Breast epithelium (tissue), 4 donors: ENCODE results near the gene ERC1. TPM values are rescaled to one million over a fixed set of nuclear protein-coding genes. Genes with fewer than 3 reads are reported as not detected.

Experiments used
- DNase-seq, 2 donors: peaks; one replicate each; pipeline ENCODE4 v3.0.0-alpha.2; 2019; ENCODE audit warnings: low spot score in 2 of 2
- H3K27ac ChIP-seq, 2 donors: fragments of 200-600 bp; sonication (generic) in 1 of 2; one replicate each; pipeline ENCODE4 v1.5.1; 2016 to 2019; ENCODE audit warnings: mild to moderate bottlenecking in 1 of 2
- H3K27me3 ChIP-seq, 2 donors: fragments of 200-600 bp; sonication (generic) in 1 of 2; one replicate each; pipeline versions ENCODE4 v1.5.1 to v1.6.0; 2017 to 2019; ENCODE audit warnings: control low read depth in 1 of 2, mild to moderate bottlenecking in 1 of 2
- H3K36me3 ChIP-seq: fragments of 200-600 bp; one replicate; pipeline ENCODE4 v1.5.1; 2019
- H3K4me1 ChIP-seq, 2 donors: fragments of 200-600 bp; sonication (generic); one replicate each; pipeline ENCODE4 v1.5.1; 2016 to 2019; ENCODE audit warnings: control low read depth in 1 of 2
- H3K4me3 ChIP-seq, 3 donors: fragments of 200-600 bp; sonication (generic); 1 replicate in 2 of 3; 2 replicates in 1 of 3; pipeline ENCODE4 v1.5.1; 2016 to 2019; ENCODE audit warnings: mild to moderate bottlenecking in 3 of 3, moderate library complexity in 2 of 3
- H3K9me3 ChIP-seq, 2 donors: fragments of 200-600 bp; sonication (generic) in 1 of 2; one replicate each; pipeline ENCODE4 v1.5.1; 2016 to 2019; ENCODE audit warnings: control low read depth in 1 of 2
- CTCF ChIP-seq, 3 donors: fragments of 450-650 bp; IDR thresholded peaks; one replicate each; pipeline ENCODE4 v1.5.1; 2016 to 2017; ENCODE audit warnings: antibody characterized with exemption in 3 of 3, mild to moderate bottlenecking in 3 of 3, moderate library complexity in 3 of 3
- POLR2A ChIP-seq: fragments of 450-650 bp; IDR thresholded peaks from one replicate; pipeline ENCODE4 v1.6.1; 2016; ENCODE audit warnings: antibody characterized with exemption, mild to moderate bottlenecking, moderate library complexity
- POLR2AphosphoS5 ChIP-seq, 3 donors: sonication (generic); formaldehyde crosslinking; IDR thresholded peaks; one replicate each; pipeline ENCODE4 v1.6.1; 2017; ENCODE audit warnings: antibody characterized with exemption in 3 of 3
- intact Hi-C: fragments of 100-400 bp; cut with DNase I; formaldehyde crosslinking; loops from one replicate; pipeline ENCODE4 v1.15.1; 2023; ENCODE audit warnings: low total_unique reads
- total RNA-seq, 3 donors: library from RNA; depleted of rRNA; stranded (reverse); fragments of >200 nt; gene quantifications; one replicate each; pipeline ENCODE4 v1.1.0, GENCODE V29; 2016

Gene ERC1
- total RNA-seq, 3 donors from 2014 or later, result 47.4 to 63.4 (median 52.8) TPM

GRCh38 chr12:1369938-1370500 lies 379.0 kb downstream of the ERC1 start:
- no peak overlapping the region for H3K4me3 ChIP-seq
- intact Hi-C loops, result no loop called here
- no peaks in the 10 kb centered on the region for H3K27me3 ChIP-seq
- no peaks in the 10 kb centered on the region for H3K9me3 ChIP-seq
- H3K4me1 ChIP-seq, result no peaks in the 10 kb centered on the region
- H3K36me3 ChIP-seq, result no peaks in the 10 kb centered on the region
- TF ChIP-seq POLR2A, result no peak
- no peak for TF ChIP-seq CTCF (IDR thresholded peaks at IDR 0.05)
- TF ChIP-seq POLR2AphosphoS5 (IDR thresholded peaks at IDR 0.05), result no peak
- no peak overlapping the region for H3K27ac ChIP-seq
- DNase-seq, result no peak

- TF ChIP-seq POLR2A (no peak), CTCF (IDR thresholded peaks at IDR 0.05) (no peak), POLR2AphosphoS5 (IDR thresholded peaks at IDR 0.05) (no peak)
- Histone ChIP-seq H3K4me1 (no peaks in the 10 kb centered on the region), H3K4me3 (no peak overlapping the region), H3K27ac (no peak overlapping the region), H3K9me3 (no peaks in the 10 kb centered on the region), H3K27me3 (no peaks in the 10 kb centered on the region), H3K36me3 (no peaks in the 10 kb centered on the region)
- intact Hi-C loops, result no loop called here
- DNase-seq, result no peak
Measured at GRCh38 chr12:1373901-1374735, 383.1 kb downstream of the ERC1 start.

- intact Hi-C loops, result no loop called here
- TF ChIP-seq POLR2AphosphoS5 (IDR thresholded peaks at IDR 0.05) (no peak), CTCF (IDR thresholded peaks at IDR 0.05) (no peak), POLR2A (no peak)
- Histone ChIP-seq H3K27ac (no peak overlapping the region), H3K4me1 (no peaks in the 10 kb centered on the region), H3K4me3 (no peak overlapping the region), H3K36me3 (no peaks in the 10 kb centered on the region), H3K9me3 (no peaks in the 10 kb centered on the region), H3K27me3 (no peaks in the 10 kb centered on the region)
- no peak for DNase-seq
Measured at GRCh38 chr12:1375323-1375722, 384.3 kb downstream of the ERC1 start.

GRCh38 chr12:1377117-1377516 lies 386.1 kb downstream of the ERC1 start:
- H3K4me3 ChIP-seq, result no peak overlapping the region
- intact Hi-C loops, result loop anchor here (2.0 kb wide), 1 partner anchor 42 kb away; no protein-coding TSS in a partner anchor
- H3K36me3 ChIP-seq, result no peaks in the 10 kb centered on the region
- no peaks in the 10 kb centered on the region for H3K9me3 ChIP-seq
- H3K27me3 ChIP-seq, result no peaks in the 10 kb centered on the region
- no peak for DNase-seq
- TF ChIP-seq POLR2A (no peak), CTCF (IDR thresholded peaks at IDR 0.05) (no peak), POLR2AphosphoS5 (IDR thresholded peaks at IDR 0.05) (no peak)
- no peak overlapping the region for H3K27ac ChIP-seq
- no peaks in the 10 kb centered on the region for H3K4me1 ChIP-seq

GRCh38 chr12:1377681-1378080 lies 386.7 kb downstream of the ERC1 start:
- no peaks in the 10 kb centered on the region for H3K36me3 ChIP-seq
- DNase-seq, result no peak
- no peak for TF ChIP-seq CTCF (IDR thresholded peaks at IDR 0.05)
- TF ChIP-seq POLR2AphosphoS5 (IDR thresholded peaks at IDR 0.05), result no peak
- TF ChIP-seq POLR2A, result no peak

More at GRCh38 chr12:1377681-1378080, 386.7 kb downstream of the ERC1 start:
- no peaks in the 10 kb centered on the region for H3K4me1 ChIP-seq
- intact Hi-C loops, result loop anchor here (2.0 kb wide), 1 partner anchor 43 kb away; no protein-coding TSS in a partner anchor
- no peaks in the 10 kb centered on the region for H3K9me3 ChIP-seq
- H3K27ac ChIP-seq, result no peak overlapping the region
- no peaks in the 10 kb centered on the region for H3K27me3 ChIP-seq
- no peak overlapping the region for H3K4me3 ChIP-seq
